Measurements from ENCODE around the gene SNX9. TPM values are rescaled to one million over a fixed set of nuclear protein-coding genes. Genes with fewer than 3 reads are reported as not detected.

The SNX9 gene
- polyA plus RNA-seq, 1 donor (not counting 4 experiments of a cell fraction or from before 2014, with no cell fraction given), result 37.8 TPM

- Histone ChIP-seq H3K4me3 (ENCODE audit: control insufficient read depth in 2 of 3, extremely low read depth in 1 of 3, insufficient read depth in 2 of 3, low read depth in 1 of 3, low read length in 3 of 3) (no peak overlapping the region), H3K9me1 (ENCODE audit: control insufficient read depth, extremely low read depth, insufficient read depth, low read length) (no peaks in the 10 kb centered on the region), H3K4me2 (ENCODE audit: control insufficient read depth, extremely low read depth, insufficient read depth, low read depth, low read length) (no peak overlapping the region), H2AFZ (ENCODE audit: control insufficient read depth, low read length) (no peak overlapping the region), H3K27me3 (ENCODE audit: control insufficient read depth, extremely low read depth, insufficient read depth, low read length) (no peaks in the 10 kb centered on the region), H3K9me3 (ENCODE audit: control insufficient read depth, low read depth, low read length) (no peaks in the 10 kb centered on the region), H3K9ac (ENCODE audit: control insufficient read depth, extremely low read depth, insufficient read depth, low read length) (no peak overlapping the region), H3K4me1 (ENCODE audit: control insufficient read depth, extremely low read depth, insufficient read depth, low read length) (no peaks in the 10 kb centered on the region), H3K36me3 (ENCODE audit: control insufficient read depth in 2 of 2, extremely low read depth in 1 of 2, insufficient read depth in 2 of 2, low read length in 2 of 2) (no peaks in the 10 kb centered on the region), H3K79me2 (ENCODE audit: control insufficient read depth, insufficient read depth, low read length) (no peaks in the 10 kb centered on the region), H4K20me1 (ENCODE audit: control insufficient read depth, extremely low read depth, insufficient read depth, low read length) (no peaks in the 10 kb centered on the region), H3K27ac (ENCODE audit: control insufficient read depth, insufficient read depth, low read length) (no peak overlapping the region)
- no peak for DNase-seq (ENCODE audit: low read depth, low spot score)
- TF ChIP-seq EZH2 (IDR thresholded peaks at IDR 0.05; ENCODE audit: low read length) (no peak), CTCF (optimal IDR thresholded peaks at IDR 0.05 in 1 of 3, IDR thresholded peaks at IDR 0.05 in 1 of 3, conservative IDR thresholded peaks at IDR 0.05 in 1 of 3; ENCODE audit: extremely low read depth in 1 of 3, insufficient read depth in 2 of 3, low read length in 3 of 3) (no peak)
- dilution Hi-C loops (cut with MboI; ENCODE audit: extremely low pct_ligation_motif_present, low sequenced_read_pairs), result no loop called here
- FAIRE-seq, result no peak
Measured at GRCh38 chr6:157789861-157790260, 33.2 kb upstream of the SNX9 start.

- DNase-seq (ENCODE audit: low read depth, low spot score), result no peak
- no peak for FAIRE-seq
- Histone ChIP-seq H3K4me3 (ENCODE audit: control insufficient read depth in 2 of 3, extremely low read depth in 1 of 3, insufficient read depth in 2 of 3, low read depth in 1 of 3, low read length in 3 of 3) (no peak overlapping the region), H3K4me2 (ENCODE audit: control insufficient read depth, extremely low read depth, insufficient read depth, low read depth, low read length) (no peak overlapping the region), H3K27ac (ENCODE audit: control insufficient read depth, insufficient read depth, low read length) (no peak overlapping the region), H4K20me1 (ENCODE audit: control insufficient read depth, extremely low read depth, insufficient read depth, low read length) (no peaks in the 10 kb centered on the region), H3K79me2 (ENCODE audit: control insufficient read depth, insufficient read depth, low read length) (no peaks in the 10 kb centered on the region), H3K36me3 (ENCODE audit: control insufficient read depth in 2 of 2, extremely low read depth in 1 of 2, insufficient read depth in 2 of 2, low read length in 2 of 2) (no peaks in the 10 kb centered on the region), H3K4me1 (ENCODE audit: control insufficient read depth, extremely low read depth, insufficient read depth, low read length) (no peaks in the 10 kb centered on the region), H3K27me3 (ENCODE audit: control insufficient read depth, extremely low read depth, insufficient read depth, low read length) (no peaks in the 10 kb centered on the region), H3K9ac (ENCODE audit: control insufficient read depth, extremely low read depth, insufficient read depth, low read length) (no peak overlapping the region), H3K9me3 (ENCODE audit: control insufficient read depth, low read depth, low read length) (no peaks in the 10 kb centered on the region), H2AFZ (ENCODE audit: control insufficient read depth, low read length) (no peak overlapping the region), H3K9me1 (ENCODE audit: control insufficient read depth, extremely low read depth, insufficient read depth, low read length) (no peaks in the 10 kb centered on the region)
- dilution Hi-C loops (cut with MboI; ENCODE audit: extremely low pct_ligation_motif_present, low sequenced_read_pairs), result no loop called here
- TF ChIP-seq EZH2 (IDR thresholded peaks at IDR 0.05; ENCODE audit: low read length) (no peak), CTCF (optimal IDR thresholded peaks at IDR 0.05 in 1 of 3, IDR thresholded peaks at IDR 0.05 in 1 of 3, conservative IDR thresholded peaks at IDR 0.05 in 1 of 3; ENCODE audit: extremely low read depth in 1 of 3, insufficient read depth in 2 of 3, low read length in 3 of 3) (no peak)
Measured at GRCh38 chr6:157790548-157791160, 32.4 kb upstream of the SNX9 start.
